GOT3 (cell line): ENCODE data around the gene PRKCE.

Source experiments
- DNase-seq: peaks from one replicate; lab custom pipeline; 2025; ENCODE audit warnings: mixed read lengths; lab: John Stamatoyannopoulos, UW

The PRKCE gene

DNA sequence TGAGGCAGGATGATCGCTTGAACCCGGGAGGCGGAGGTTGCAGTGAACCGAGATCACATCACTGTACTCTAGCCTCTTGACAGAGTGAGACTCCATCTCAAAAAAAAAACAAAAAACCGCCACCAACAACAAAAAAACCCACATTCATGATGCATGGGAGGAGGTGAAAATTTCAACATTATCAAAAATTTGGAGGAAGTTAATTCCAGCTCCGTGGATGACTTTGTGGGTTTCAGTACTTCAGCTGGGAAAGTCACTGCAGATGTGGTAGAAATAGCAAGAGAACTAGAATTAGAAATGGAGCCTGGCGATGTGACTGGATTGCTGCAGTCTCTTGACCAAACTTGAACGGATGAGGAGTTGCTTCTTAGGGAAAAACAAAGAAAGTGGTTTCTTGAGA is 74.3 kb downstream of the PRKCE start:
- no peak for DNase-seq

- no peak for DNase-seq
Observed at GRCh38 chr2:45726188-45726587, 74.7 kb downstream of the PRKCE start.

GRCh38 chr2:45728458-45728942 is 77.0 kb downstream of the PRKCE start:
- no peak for DNase-seq

- no peak for DNase-seq
Observed at GRCh38 chr2:45729753-45730512, 78.5 kb downstream of the PRKCE start.

- no peak for DNase-seq
Observed at GRCh38 chr2:45731141-45731540, 79.7 kb downstream of the PRKCE start.

GRCh38 chr2:45732436-45732835 is 81.0 kb downstream of the PRKCE start:
- no peak for DNase-seq

- no peak for DNase-seq
Observed at GRCh38 chr2:45732946-45733345, 81.5 kb downstream of the PRKCE start.

GRCh38 chr2:45734336-45734735 is 82.9 kb downstream of the PRKCE start:
- no peak for DNase-seq

GRCh38 chr2:45734952-45735351 is 83.5 kb downstream of the PRKCE start:
- DNase-seq: no peak

DNA sequence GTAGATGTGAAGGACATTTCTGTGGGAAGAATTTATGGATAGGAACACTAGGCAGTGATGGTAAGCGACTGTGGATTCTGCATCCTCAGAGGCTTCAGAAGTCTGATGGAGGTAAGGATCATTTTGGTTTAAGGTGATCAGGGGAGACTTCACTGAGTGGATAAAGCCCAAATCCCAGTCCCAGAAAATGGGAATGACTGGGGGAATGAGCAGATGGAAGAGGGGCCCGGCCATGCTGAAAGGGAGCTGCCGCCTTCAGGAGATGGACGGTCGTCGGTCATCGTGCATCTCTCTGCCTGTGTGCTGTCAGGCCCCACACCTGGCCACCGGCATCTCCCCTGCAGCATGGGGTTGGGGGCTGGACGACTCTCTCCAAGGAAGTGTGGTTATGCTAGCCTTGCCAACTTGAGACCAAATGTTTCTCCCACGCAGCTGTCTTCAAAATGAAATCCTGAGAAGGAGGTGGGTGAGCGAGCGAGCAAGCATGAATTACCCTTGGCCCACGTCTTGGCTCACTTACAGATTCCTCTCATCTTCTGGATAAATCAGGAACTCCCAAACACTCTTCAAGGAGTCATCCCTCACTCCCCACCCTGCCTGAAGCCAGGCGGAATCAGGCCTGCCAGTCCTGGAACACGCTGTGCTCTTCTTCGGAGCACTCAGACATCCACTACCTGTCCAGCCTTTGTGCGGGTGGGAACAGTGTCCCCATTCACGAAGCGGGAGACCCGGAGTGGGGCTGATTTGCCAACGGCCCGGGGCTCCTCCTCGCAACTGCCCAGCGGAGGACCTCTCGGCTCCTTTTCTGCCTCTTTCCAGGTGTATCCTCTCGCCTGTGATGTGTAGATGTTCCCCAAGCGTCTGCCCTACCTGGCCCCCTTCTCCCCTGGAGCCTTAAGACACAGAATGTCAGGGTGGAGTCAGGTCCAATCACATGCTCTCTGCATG is 85.6 kb downstream of the PRKCE start:
- no peak for DNase-seq

DNA sequence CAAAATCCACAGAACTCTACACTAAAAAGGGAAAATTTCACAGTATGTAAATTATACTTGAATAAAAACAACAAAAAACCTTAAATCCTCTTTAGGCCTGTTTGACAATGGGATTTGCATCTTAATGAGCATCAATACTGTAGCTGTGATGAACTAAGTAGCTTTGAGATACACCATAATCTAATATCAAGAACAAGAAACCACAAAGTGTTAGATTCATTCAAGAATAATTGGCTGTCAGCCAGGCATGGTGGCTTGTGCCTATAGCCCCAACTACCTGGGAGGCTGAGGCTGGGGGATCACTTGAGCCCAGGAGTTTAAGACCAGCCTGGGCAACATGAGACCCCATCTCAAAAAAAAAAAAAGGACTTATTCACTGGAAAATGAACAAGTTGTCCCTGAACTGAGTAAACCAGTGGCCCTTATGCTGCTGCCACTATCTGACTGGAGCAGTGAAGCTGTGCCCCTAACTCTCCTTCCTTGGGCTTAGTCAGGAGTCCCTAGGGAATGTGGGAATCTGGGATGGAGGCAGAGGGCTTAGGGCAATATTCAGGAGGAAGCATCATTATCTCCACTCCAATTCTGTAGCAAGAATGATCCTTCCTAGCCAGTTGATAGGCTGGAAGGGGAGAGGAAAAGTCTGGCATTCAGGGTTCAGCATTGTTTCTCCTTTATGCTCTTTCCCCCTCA is 88.5 kb downstream of the PRKCE start:
- DNase-seq: no peak

- no peak for DNase-seq
Observed at GRCh38 chr2:45741161-45741850, 89.8 kb downstream of the PRKCE start.

DNA sequence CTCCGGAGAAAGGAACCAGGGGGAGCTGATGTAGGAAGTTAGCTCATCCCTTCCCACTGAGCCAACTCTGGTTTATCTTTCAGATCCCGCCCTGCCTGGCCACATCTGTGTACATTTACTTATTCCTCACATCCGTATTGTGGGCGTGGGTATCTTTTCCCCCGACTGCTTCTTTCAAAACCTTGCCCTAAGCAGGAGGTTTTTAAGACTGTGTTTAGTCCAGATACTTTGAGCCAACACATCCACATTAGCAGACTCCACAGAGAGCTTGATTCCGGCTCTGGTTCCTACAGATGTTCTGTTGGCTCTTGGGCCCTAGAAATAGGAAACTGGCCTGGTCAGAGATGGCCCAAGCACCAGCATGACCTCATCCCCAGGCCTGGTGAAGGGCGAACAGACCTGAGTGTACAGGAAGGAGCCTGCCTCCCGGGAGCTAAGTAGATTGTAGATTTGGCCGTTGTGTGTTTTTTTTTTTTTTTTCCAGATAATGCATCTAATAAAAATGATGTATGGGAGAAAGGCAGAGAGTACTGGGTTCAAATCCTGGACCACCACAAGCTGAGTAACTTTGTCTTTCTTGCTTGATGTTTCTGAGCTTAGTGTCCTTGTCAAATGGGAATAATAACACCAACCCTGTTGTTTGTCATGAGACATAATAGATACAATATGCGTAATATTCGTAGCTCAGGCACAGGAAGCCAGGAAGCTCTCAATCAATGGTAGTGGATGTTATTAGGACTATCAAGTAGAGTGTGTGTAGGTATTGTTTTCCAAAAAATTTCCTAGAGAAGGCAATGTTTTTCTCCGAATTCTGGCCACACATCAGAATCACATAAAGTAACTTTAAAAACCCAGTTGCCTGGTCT is 92.3 kb downstream of the PRKCE start:
- DNase-seq: no peak

DNA sequence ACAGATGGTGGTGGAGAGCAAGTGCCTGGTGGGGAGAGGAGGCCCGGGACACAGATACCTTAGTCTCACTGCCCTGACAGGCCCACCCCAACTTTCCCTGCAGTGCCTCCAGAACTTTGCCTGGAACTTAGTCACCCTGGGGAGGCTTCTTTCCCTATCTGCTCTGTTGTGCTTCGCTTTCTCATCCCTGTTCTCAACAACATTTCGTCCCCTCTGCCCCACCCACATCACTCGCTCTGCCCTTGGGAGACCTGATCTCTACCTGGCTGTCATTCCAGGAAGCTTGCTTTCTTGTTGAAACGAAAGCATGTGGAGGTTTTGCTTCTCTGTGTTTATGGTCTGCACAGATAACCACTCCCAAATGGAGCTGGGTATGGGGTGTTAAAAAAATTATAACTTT is 93.8 kb downstream of the PRKCE start:
- no peak for DNase-seq

DNA sequence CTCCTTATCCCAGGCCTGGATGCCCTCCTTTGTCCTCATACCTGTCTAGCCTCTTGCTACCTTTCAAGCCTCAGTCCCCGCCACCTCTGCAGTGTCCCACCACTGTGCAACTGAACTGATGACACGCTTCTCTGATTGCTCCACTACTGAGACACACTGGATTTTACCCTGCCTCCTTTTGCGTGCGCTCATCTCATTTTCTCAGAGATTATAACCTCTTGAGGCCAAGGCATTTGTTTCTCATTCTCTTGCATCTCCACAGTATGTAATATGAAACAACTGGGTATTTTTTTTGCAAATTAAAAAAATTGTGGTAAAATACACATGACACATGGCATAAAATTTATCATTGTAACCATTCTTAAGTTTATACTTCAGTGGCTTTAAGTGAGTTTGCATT is 95.4 kb downstream of the PRKCE start:
- no peak for DNase-seq

DNA sequence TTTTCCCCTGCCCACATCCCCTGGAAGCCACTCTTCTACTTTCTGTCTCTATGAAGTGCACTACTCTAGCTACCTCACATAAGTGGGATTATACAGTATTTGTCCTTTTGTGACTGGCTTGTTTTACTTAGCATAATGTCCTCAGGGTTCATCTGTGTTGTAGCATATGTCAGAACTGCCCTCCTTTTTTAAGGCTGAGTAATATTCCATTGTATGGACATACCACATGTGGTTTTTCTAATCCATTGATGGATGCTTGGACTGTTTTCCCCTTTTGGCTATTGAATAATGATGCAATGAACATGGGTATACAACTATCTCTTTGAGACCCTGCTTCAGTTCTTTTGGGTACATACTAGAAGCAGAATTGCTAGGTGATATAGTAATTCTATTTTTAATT is 95.9 kb downstream of the PRKCE start:
- DNase-seq: no peak

DNA sequence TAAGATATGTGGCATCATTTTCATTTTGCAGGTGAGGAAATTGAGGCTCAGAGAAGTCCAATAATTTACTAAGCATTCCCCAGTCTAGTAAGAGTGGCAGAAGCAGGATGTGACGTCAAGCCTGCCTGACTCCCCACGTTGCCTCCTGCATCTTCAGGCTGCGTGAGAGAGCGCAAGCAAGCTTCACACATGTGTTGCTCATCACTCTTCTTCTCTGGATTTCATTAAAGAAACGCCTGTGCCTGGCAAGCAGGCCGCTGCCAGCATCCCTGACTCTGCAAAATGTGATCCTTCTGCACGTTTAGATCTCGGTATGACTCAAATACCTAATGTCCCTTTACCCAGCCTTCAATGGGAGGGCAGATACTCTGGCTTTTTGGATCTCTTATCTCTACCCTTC is 96.8 kb downstream of the PRKCE start:
- peak; percentile 22 for DNase-seq

- no peak for DNase-seq
Observed at GRCh38 chr2:45750001-45750400, 98.5 kb downstream of the PRKCE start.

- DNase-seq: no peak
Observed at GRCh38 chr2:45750484-45750883, 99.0 kb downstream of the PRKCE start.

GRCh38 chr2:45753381-45753780 is 101.9 kb downstream of the PRKCE start:
- DNase-seq: no peak
